MM.1S (cell line): Measurements from ENCODE around the gene TYW1B.
"Not testable (repeated sequence)": the region's sequence is repeated elsewhere in the genome, so short reads cannot be mapped to it uniquely, and the experiment has no call there.

ENCODE experiments used
- DNase-seq: peaks from one replicate; pipeline ENCODE4 v3.0.0-alpha.2; 2015
- H2AFZ ChIP-seq: fragments of 300-600 bp; sonication (generic); 2 replicates; pipeline ENCODE4 v1.6.0; 2016; ENCODE audit warnings: antibody characterized with exemption, low read length
- H3F3A ChIP-seq: fragments of 300-600 bp; sonication (generic); 2 replicates; pipeline ENCODE4 v1.6.1; 2016; ENCODE audit warnings: mild to moderate bottlenecking, antibody characterized with exemption, low read length, moderate library complexity, mixed read lengths; ENCODE audit not compliant: insufficient read depth
- H3K27ac ChIP-seq: fragments of 300-600 bp; sonication (generic); 2 replicates; pipeline ENCODE4 v1.5.1; 2016; ENCODE audit warnings: mild to moderate bottlenecking, low read length
- H3K27me3 ChIP-seq: fragments of 300-600 bp; sonication (generic); replicated peaks from 2 replicates; pipeline ENCODE4 v1.6.0; 2016; ENCODE audit warnings: low read length; ENCODE audit not compliant: insufficient read depth
- H3K36me3 ChIP-seq: fragments of 300-600 bp; sonication (generic); replicated peaks from 2 replicates; pipeline ENCODE4 v1.6.1; 2016; ENCODE audit warnings: mild to moderate bottlenecking, low read length, mixed read lengths; ENCODE audit not compliant: insufficient read depth
- H3K4me1 ChIP-seq: fragments of 300-600 bp; sonication (generic); 2 replicates; pipeline ENCODE4 v1.6.1; 2016; ENCODE audit warnings: low read length, mixed read lengths
- H3K4me2 ChIP-seq: fragments of 300-600 bp; sonication (generic); 2 replicates; pipeline ENCODE4 v1.6.0; 2016; ENCODE audit warnings: low read depth, low read length
- H3K4me3 ChIP-seq: fragments of 300-600 bp; sonication (generic); 2 replicates; pipeline ENCODE4 v1.5.1; 2016; ENCODE audit warnings: low read length, mixed read lengths
- H3K79me2 ChIP-seq: fragments of 300-600 bp; sonication (generic); 2 replicates; pipeline ENCODE4 v1.6.1; 2016; ENCODE audit warnings: mixed run types, low read length, mixed read lengths
- H3K9ac ChIP-seq: fragments of 300-600 bp; sonication (generic); 2 replicates; pipeline ENCODE4 v1.6.1; 2016; ENCODE audit warnings: low read length, mixed read lengths
- H3K9me2 ChIP-seq: fragments of 300-600 bp; sonication (generic); replicated peaks from 2 replicates; pipeline ENCODE4 v1.6.1; 2016; ENCODE audit warnings: mild to moderate bottlenecking, low read length, mixed read lengths; ENCODE audit not compliant: insufficient read depth
- H3K9me3 ChIP-seq: fragments of 300-600 bp; sonication (generic); replicated peaks from 2 replicates; pipeline ENCODE4 v1.6.1; 2016; ENCODE audit warnings: mild to moderate bottlenecking, low read length, mixed read lengths; ENCODE audit not compliant: insufficient read depth
- H4K20me1 ChIP-seq: fragments of 300-600 bp; sonication (generic); 2 replicates; pipeline ENCODE4 v1.6.1; 2016; ENCODE audit warnings: mild to moderate bottlenecking, low read length, moderate library complexity, mixed read lengths; ENCODE audit not compliant: insufficient read depth
- CTCF ChIP-seq: fragments of 300-600 bp; sonication (generic); IDR thresholded peaks from 2 replicates; pipeline ENCODE4 v1.5.1; 2016; ENCODE audit warnings: antibody characterized with exemption, low read length, mixed read lengths
- EZH2 ChIP-seq: fragments of 300-600 bp; sonication (generic); optimal IDR thresholded peaks from 2 replicates; pipeline ENCODE3; 2017; ENCODE audit warnings: low read depth, mild to moderate bottlenecking, antibody characterized with exemption, low read length, mixed read lengths
- EZH2phosphoT487 ChIP-seq: fragments of 300-600 bp; sonication (generic); IDR thresholded peaks from 2 replicates; pipeline ENCODE4 v1.6.1; 2018; ENCODE audit warnings: antibody characterized with exemption, low read length

Gene TYW1B

GRCh38 chr7:72793791-72794190, 34.2 kb downstream of the TYW1B start:
- no peaks in the 10 kb centered on the region for H3K9me3 ChIP-seq
- H3F3A ChIP-seq = no peaks in the 10 kb centered on the region
- H3K4me3 ChIP-seq = no peak overlapping the region
- H3K27me3 ChIP-seq = no peaks in the 10 kb centered on the region
- no peaks in the 10 kb centered on the region for H3K9me2 ChIP-seq
- DNase-seq = no peak
- no peak overlapping the region for H2AFZ ChIP-seq
- H3K27ac ChIP-seq = no peak overlapping the region
- H3K4me2 ChIP-seq = no peak overlapping the region
- no peaks in the 10 kb centered on the region for H3K79me2 ChIP-seq
- TF ChIP-seq EZH2phosphoT487 (no peak), EZH2 (no peak), CTCF (no peak)
- no peaks in the 10 kb centered on the region for H3K4me1 ChIP-seq
- no peaks in the 10 kb centered on the region for H3K36me3 ChIP-seq
- no peak overlapping the region for H3K9ac ChIP-seq
- no peaks in the 10 kb centered on the region for H4K20me1 ChIP-seq

DNA sequence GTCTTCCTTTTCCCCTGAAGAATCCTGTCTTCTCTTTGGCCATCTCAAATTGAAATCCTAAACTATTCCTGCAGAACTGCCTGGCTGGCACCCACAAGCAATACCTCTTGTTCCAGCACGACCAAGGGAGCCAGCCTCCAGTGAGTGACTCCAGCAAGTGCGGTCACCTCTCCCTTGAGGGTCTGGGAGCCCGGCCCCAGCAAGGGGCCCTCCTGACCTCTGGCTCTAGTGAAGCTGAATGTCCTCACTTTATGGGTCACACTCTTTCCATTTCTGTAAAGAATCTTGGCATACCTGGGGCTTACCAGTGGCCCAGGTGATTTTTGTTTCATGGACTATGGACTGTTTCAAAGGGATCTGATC, 37.3 kb downstream of the TYW1B start:
- not testable (repeated sequence) for H3F3A ChIP-seq, H3K9me3 ChIP-seq, H2AFZ ChIP-seq, H3K36me3 ChIP-seq, H3K27me3 ChIP-seq, H3K27ac ChIP-seq, H3K4me1 ChIP-seq, DNase-seq, H3K9me2 ChIP-seq, H3K4me2 ChIP-seq, H3K9ac ChIP-seq, H4K20me1 ChIP-seq, H3K4me3 ChIP-seq, H3K79me2 ChIP-seq

DNA sequence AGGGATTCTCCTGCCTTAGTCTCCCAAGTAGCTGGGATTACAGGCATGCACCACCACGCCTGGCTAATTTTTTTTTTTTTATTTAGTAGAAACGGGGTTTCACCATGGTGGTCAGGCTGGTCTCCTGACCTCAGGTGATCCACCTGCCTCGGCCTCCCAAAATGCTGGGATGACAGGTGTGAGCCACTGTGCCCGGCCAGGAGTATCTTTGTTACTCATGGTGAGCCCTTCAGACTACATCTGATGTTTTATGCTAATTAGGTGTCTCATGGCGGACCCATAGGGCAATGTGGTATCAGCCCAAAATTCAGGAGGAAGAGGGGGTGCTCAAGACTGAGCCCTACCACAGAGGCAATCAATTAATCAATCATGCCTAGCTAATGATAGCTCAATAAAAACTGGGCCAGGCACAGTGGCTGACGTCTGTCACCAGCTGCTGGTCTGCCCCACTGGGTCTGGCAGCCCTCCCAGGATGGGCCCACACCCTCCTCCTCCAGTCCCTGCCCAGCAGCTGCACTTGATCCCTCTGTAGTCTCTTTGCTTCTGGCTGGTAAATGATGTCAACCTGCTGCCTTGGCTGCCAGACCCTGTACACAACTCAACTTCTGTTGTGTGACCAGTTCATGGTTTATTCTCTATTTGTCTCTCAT, 37.8 kb downstream of the TYW1B start:
- H3K4me3 ChIP-seq, H3K4me1 ChIP-seq, H3K4me2 ChIP-seq, DNase-seq, H3F3A ChIP-seq, H3K9me3 ChIP-seq, H3K27ac ChIP-seq, H3K9me2 ChIP-seq, H3K27me3 ChIP-seq, H4K20me1 ChIP-seq, H3K9ac ChIP-seq, H3K79me2 ChIP-seq, H3K36me3 ChIP-seq, H2AFZ ChIP-seq: not testable (repeated sequence)

DNA sequence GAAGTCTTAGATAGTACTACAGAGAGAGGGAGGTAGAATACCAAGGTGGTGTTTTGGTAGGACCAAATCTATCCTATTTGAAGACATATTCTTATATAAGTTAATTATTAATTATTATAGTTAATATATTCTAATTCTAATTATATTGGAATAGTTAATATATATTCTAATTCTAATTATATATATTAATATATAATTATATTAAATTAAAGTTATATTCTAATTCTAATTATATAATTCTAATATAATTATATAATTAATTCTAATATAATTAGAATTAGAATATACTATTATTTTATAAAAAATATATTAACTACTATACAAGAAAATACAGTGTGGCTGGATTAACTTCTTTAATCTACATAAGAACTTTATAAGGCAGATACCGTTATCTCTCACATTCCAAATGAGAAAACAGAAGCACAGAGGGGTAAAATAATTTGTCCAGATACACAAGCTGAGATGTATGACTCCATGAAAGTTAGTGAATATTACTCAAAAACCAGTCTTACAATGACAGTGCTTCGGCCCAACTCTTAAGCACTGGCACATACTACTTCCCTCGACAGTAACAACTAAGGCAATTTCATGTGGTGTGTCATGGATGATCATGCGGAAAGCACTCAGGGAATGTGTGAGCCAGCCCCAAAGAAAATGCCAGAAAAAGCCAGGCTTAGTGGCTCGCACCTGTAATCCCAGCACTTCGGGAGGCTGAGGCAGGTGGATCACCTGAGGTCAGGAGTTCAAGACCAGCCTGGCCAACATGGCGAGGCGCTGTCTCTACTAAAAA, 42.6 kb downstream of the TYW1B start:
- no peaks in the 10 kb centered on the region for H3K27me3 ChIP-seq
- H3K4me1 ChIP-seq = no peaks in the 10 kb centered on the region
- H3K36me3 ChIP-seq = no peaks in the 10 kb centered on the region
- no peak overlapping the region for H3K4me3 ChIP-seq
- TF ChIP-seq CTCF (no peak), EZH2phosphoT487 (no peak)
- H3F3A ChIP-seq = no peaks in the 10 kb centered on the region
- H3K27ac ChIP-seq = no peak overlapping the region
- no peak overlapping the region for H3K4me2 ChIP-seq
- no peaks in the 10 kb centered on the region for H3K79me2 ChIP-seq
- no peaks in the 10 kb centered on the region for H4K20me1 ChIP-seq
- no peak for DNase-seq
- no peak overlapping the region for H2AFZ ChIP-seq
- no peak overlapping the region for H3K9ac ChIP-seq
- no peaks in the 10 kb centered on the region for H3K9me3 ChIP-seq
- H3K9me2 ChIP-seq = no peaks in the 10 kb centered on the region

- H3K9me2 ChIP-seq, H3F3A ChIP-seq, H3K4me1 ChIP-seq, DNase-seq, H3K4me3 ChIP-seq, H3K27ac ChIP-seq, H3K9ac ChIP-seq, H3K27me3 ChIP-seq, H3K9me3 ChIP-seq, H4K20me1 ChIP-seq, H3K79me2 ChIP-seq, H2AFZ ChIP-seq, H3K36me3 ChIP-seq, H3K4me2 ChIP-seq: not testable (repeated sequence)
Measured at GRCh38 chr7:72783601-72784370, 44.2 kb downstream of the TYW1B start.
